H1 (cell line): ENCODE results near the gene SBK1. TPM values are rescaled to one million over a fixed set of nuclear protein-coding genes. Genes with fewer than 3 reads are reported as not detected.
A peak's percentile ranks its signal among the peaks of the same experiment; 100 is the strongest.

Experiments
- CTCF ChIA-PET: fragments of 300-600 bp; sonication (Branson Sonifier 250); formaldehyde crosslinking; loops from one replicate; lab custom pipeline; 2021; ENCODE audit not compliant: partially characterized antibody; lab: Charles Lee
- POLR2A ChIA-PET: fragments of 300-600 bp; sonication (Branson Sonifier 250); formaldehyde crosslinking; loops from one replicate; lab custom pipeline; 2021; ENCODE audit warnings: inconsistent platforms; ENCODE audit not compliant: partially characterized antibody; lab: Charles Lee
- DNase-seq, 2 experiments: peaks; one replicate each; pipeline versions ENCODE4 v3.0.0 to v3.0.0-alpha.2; 2010 to 2022; ENCODE audit warnings: low spot score in 2 of 2, low read depth in 1 of 2, mixed read lengths in 1 of 2
- FAIRE-seq: peaks from 2 replicates; lab custom pipeline; 2011; peaks lifted over from hg19 to GRCh38; lab: Jason Lieb, UNC
- H2AFZ ChIP-seq: 2 replicates; pipeline ENCODE4 v1.8.1; 2012; ENCODE audit warnings: low read length, inconsistent platforms
- H2AK5ac ChIP-seq: 2 replicates; pipeline ENCODE4 v1.6.1; 2013; ENCODE audit warnings: low read depth, low read length
- H2BK120ac ChIP-seq: replicated peaks from 2 replicates; pipeline ENCODE3; 2013; ENCODE audit warnings: low read depth, low read length, inconsistent platforms
- H2BK12ac ChIP-seq: 2 replicates; pipeline ENCODE4 v1.6.1; 2013; ENCODE audit warnings: low read depth, low read length
- H2BK15ac ChIP-seq: 2 replicates; pipeline ENCODE4 v1.6.1; 2013; ENCODE audit warnings: low read length
- H2BK20ac ChIP-seq: 2 replicates; pipeline ENCODE4 v1.6.1; 2013; ENCODE audit warnings: low read length
- H2BK5ac ChIP-seq: 2 replicates; pipeline ENCODE4 v1.6.1; 2013; ENCODE audit warnings: low read depth, low read length
- H3K14ac ChIP-seq: 2 replicates; pipeline ENCODE4 v1.6.1; 2013; ENCODE audit warnings: inconsistent platforms; ENCODE audit not compliant: insufficient read length
- H3K18ac ChIP-seq: 2 replicates; pipeline ENCODE4 v1.6.1; 2013; ENCODE audit warnings: low read length; ENCODE audit errors: extremely low read depth
- H3K23ac ChIP-seq: 2 replicates; pipeline ENCODE4 v1.6.1; 2013; ENCODE audit warnings: inconsistent platforms; ENCODE audit not compliant: insufficient read length
- H3K23me2 ChIP-seq: 2 replicates; pipeline ENCODE4 v1.6.1; 2013; ENCODE audit warnings: low read depth, low read length
- H3K27ac ChIP-seq: 2 replicates; pipeline ENCODE4 v1.6.1; 2011; ENCODE audit warnings: low read depth, low read length, inconsistent platforms
- H3K27me3 ChIP-seq, 4 experiments: replicated peaks in 1 of 4; 1 replicate in 1 of 4; 2 replicates in 3 of 4; pipeline versions ENCODE4 v1.6.1 to v1.8.1; 2011 to 2013; ENCODE audit warnings: low read length in 3 of 4, mild to moderate bottlenecking in 3 of 4, inconsistent platforms in 2 of 4, mixed read lengths in 2 of 4, moderate library complexity in 1 of 4; ENCODE audit not compliant: control insufficient read depth in 3 of 4, insufficient read depth in 3 of 4; ENCODE audit errors: extremely low read depth in 1 of 4
- H3K36me3 ChIP-seq, 4 experiments: 2 replicates each; pipeline versions ENCODE4 v1.6.1 to v1.8.1; 2011 to 2013; ENCODE audit warnings: mild to moderate bottlenecking in 4 of 4, low read length in 3 of 4, moderate library complexity in 2 of 4, control low read depth in 1 of 4, inconsistent platforms in 1 of 4; ENCODE audit not compliant: insufficient read depth in 4 of 4, control insufficient read depth in 2 of 4
- H3K4ac ChIP-seq: replicated peaks from 2 replicates; pipeline ENCODE3; 2013; ENCODE audit warnings: low read length, low read depth, mixed read lengths, inconsistent platforms; ENCODE audit not compliant: insufficient read length
- H3K4me1 ChIP-seq, 4 experiments: replicated peaks in 1 of 4; 1 replicate in 1 of 4; 2 replicates in 3 of 4; pipeline versions ENCODE4 v1.6.1 to v1.8.1; 2011 to 2013; ENCODE audit warnings: low read length in 3 of 4, inconsistent platforms in 2 of 4, mixed read lengths in 1 of 4; ENCODE audit not compliant: insufficient read depth in 4 of 4, control insufficient read depth in 3 of 4
- H3K4me2 ChIP-seq, 2 experiments: 2 replicates each; pipeline versions ENCODE4 v1.6.1 to v1.8.1; 2011 to 2013; ENCODE audit warnings: low read depth in 2 of 2, low read length in 2 of 2, control low read depth in 1 of 2, inconsistent platforms in 1 of 2, mild to moderate bottlenecking in 1 of 2; ENCODE audit not compliant: insufficient read depth in 1 of 2
- H3K4me3 ChIP-seq, 4 experiments: fragments of 200-600, 300-600 bp in 1 of 4; sonication (generic), shearing (Covaris generic), sonication (Bioruptor Twin) in 1 of 4; 2 replicates each; pipeline versions ENCODE4 v1.5.1 to v1.8.1; 2011 to 2016; ENCODE audit warnings: low read length in 4 of 4, low read depth in 3 of 4, control low read depth in 2 of 4, inconsistent platforms in 2 of 4, mild to moderate bottlenecking in 2 of 4, mixed read lengths in 1 of 4, moderate library complexity in 1 of 4; ENCODE audit not compliant: insufficient read depth in 2 of 4; ENCODE audit errors: extremely low read depth in 1 of 4
- H3K56ac ChIP-seq: replicated peaks from 2 replicates; pipeline ENCODE3; 2013; ENCODE audit warnings: low read depth, mild to moderate bottlenecking, mixed read lengths, low read length, inconsistent platforms; ENCODE audit not compliant: insufficient read length
- H3K79me1 ChIP-seq: 2 replicates; pipeline ENCODE4 v1.6.1; 2013; ENCODE audit warnings: low read depth, low read length, control low read depth
- H3K79me2 ChIP-seq, 2 experiments: 2 replicates each; pipeline versions ENCODE4 v1.6.1 to v1.8.1; 2012 to 2013; ENCODE audit warnings: low read length in 2 of 2, mild to moderate bottlenecking in 2 of 2, inconsistent platforms in 1 of 2; ENCODE audit not compliant: insufficient read depth in 2 of 2, control insufficient read depth in 1 of 2
- H3K9ac ChIP-seq, 4 experiments: replicated peaks in 1 of 4; 1 replicate in 1 of 4; 2 replicates in 3 of 4; pipeline versions ENCODE4 v1.6.1 to v1.8.1; 2011 to 2013; ENCODE audit warnings: low read depth in 3 of 4, low read length in 3 of 4, control low read depth in 2 of 4, mild to moderate bottlenecking in 2 of 4, moderate library complexity in 2 of 4, inconsistent platforms in 1 of 4; ENCODE audit errors: extremely low read depth in 1 of 4
- H3K9me3 ChIP-seq, 2 experiments: 2 replicates each; pipeline versions ENCODE4 v1.6.1 to v1.8.1; 2012 to 2013; ENCODE audit warnings: mild to moderate bottlenecking in 2 of 2, moderate library complexity in 2 of 2, control low read depth in 1 of 2, inconsistent platforms in 1 of 2, low read depth in 1 of 2, low read length in 1 of 2, mixed read lengths in 1 of 2; ENCODE audit not compliant: insufficient read depth in 2 of 2
- H4K20me1 ChIP-seq, 2 experiments: replicated peaks in 1 of 2; 2 replicates each; pipeline versions ENCODE3 to v1.8.1; 2011 to 2013; ENCODE audit warnings: inconsistent platforms in 2 of 2, low read length in 2 of 2, mild to moderate bottlenecking in 1 of 2; ENCODE audit not compliant: insufficient read depth in 2 of 2, control insufficient read depth in 1 of 2
- H4K5ac ChIP-seq: 2 replicates; pipeline ENCODE4 v1.6.1; 2013; ENCODE audit warnings: low read length, low read depth, mixed read lengths, inconsistent platforms; ENCODE audit not compliant: insufficient read length
- H4K8ac ChIP-seq: 2 replicates; pipeline ENCODE4 v1.8.0; 2013; ENCODE audit warnings: mild to moderate bottlenecking, moderate library complexity, low read length, inconsistent platforms; ENCODE audit not compliant: insufficient read depth; ENCODE audit errors: extremely low read depth
- H4K91ac ChIP-seq: replicated peaks from 2 replicates; pipeline ENCODE3; 2013; ENCODE audit warnings: low read length, mixed read lengths, inconsistent platforms; ENCODE audit not compliant: insufficient read length
- ASH2L ChIP-seq: fragments of 200-600, 300-600 bp; sonication (generic); IDR thresholded peaks from one replicate; pipeline ENCODE4 v1.7.1; 2017; ENCODE audit warnings: low read length
- PHF8 ChIP-seq: fragments of 200-600 bp; sonication (generic); conservative IDR thresholded peaks from 2 replicates; pipeline ENCODE4 v1.7.1; 2012; ENCODE audit warnings: low read depth, mild to moderate bottlenecking, inconsistent platforms, low read length, moderate library complexity
- RNF2 ChIP-seq: fragments of 200-900, 300-1000 bp; sonication (generic); IDR thresholded peaks from 2 replicates; pipeline ENCODE4 v1.7.1; 2016; ENCODE audit warnings: borderline replicate concordance, low read depth, mild to moderate bottlenecking, antibody characterized with exemption, low read length; ENCODE audit not compliant: poor library complexity, severe bottlenecking; ENCODE audit errors: missing control alignments
- RXRA ChIP-seq: IDR thresholded peaks from 2 replicates; pipeline ENCODE4 v1.6.1; 2011; ENCODE audit warnings: low read depth, mild to moderate bottlenecking, low read length, moderate library complexity; ENCODE audit not compliant: insufficient read depth
- TBP ChIP-seq: IDR thresholded peaks from 2 replicates; pipeline ENCODE4 v1.6.1; 2011; ENCODE audit warnings: low read depth, low read length, improper control_type of control experiment
- WGBS, 2 experiments: shearing (Covaris generic) in 1 of 2; methylation state at CpG; one replicate each; pipeline versions ENCODE4 v1.1.6 to v1.1.7; 2013 to 2015; ENCODE audit warnings: low lambda C conversion rate in 2 of 2, mixed read lengths in 2 of 2, inconsistent platforms in 1 of 2, low coverage in 1 of 2, missing lambda C conversion rate in 1 of 2; ENCODE audit not compliant: insufficient replicate concordance in 2 of 2, insufficient coverage in 1 of 2, insufficient read length in 1 of 2; ENCODE audit errors: extremely low coverage in 1 of 2, missing lambda C conversion rate in 1 of 2; 5-methylcytosine and 5-hydroxymethylcytosine counted together
- long read RNA-seq, 2 experiments: library from RNA in 1 of 2; library from capped mRNA in 1 of 2; stranded (forward); transcript quantifications; one replicate each; pipeline ENCODE4 v2.0.0, GENCODE V29; 2021; ENCODE audit warnings: inconsistent platforms in 1 of 2
- polyA minus RNA-seq, 3 experiments: library from RNA; depleted of rRNA, polyadenylated mRNA; stranded (reverse); fragments of >200 nt; gene quantifications; 1 replicate in 2 of 3; 2 replicates in 1 of 3; pipeline ENCODE4 v1.2.3, GENCODE V29; 2011
- polyA plus RNA-seq, 7 experiments: library from polyadenylated mRNA; depleted of rRNA in 3 of 7; stranded (reverse) in 5 of 7; unstranded in 2 of 7; fragments of >200 nt in 5 of 7; fragments of 200-250 nt in 2 of 7; gene quantifications; 1 replicate in 5 of 7; 2 replicates in 1 of 7; 4 replicates in 1 of 7; pipeline versions ENCODE4 v1.2.1 to v1.2.3, GENCODE V29; 2011 to 2013; ENCODE audit warnings: missing spikeins in 2 of 7, mixed read lengths in 2 of 7
- total RNA-seq: library from RNA; stranded (reverse); fragmentation: NEBNext Ultra II Directional; extraction: Animal tissue kit (Norgen Biotek cat#: 25700); gene quantifications from 2 replicates; pipeline ENCODE4 v1.2.1, GENCODE V29; 2021
- TF ChIP-seq, protein P1 (sequence below): IDR thresholded peaks from 2 replicates; pipeline ENCODE4 v1.6.1; 2012; ENCODE audit warnings: inconsistent platforms

SBK1 gene
- total RNA-seq: 73.9 and 77.4 TPM in 2 replicates
- 18.2 and 34.8 TPM in 2 replicates for polyA plus RNA-seq (2011; rRNA removed)
- polyA plus RNA-seq (2011; cell fraction: cytosol; rRNA removed): 16.7 TPM
- polyA plus RNA-seq (2011; cell fraction: nucleus; rRNA removed): 29.8 TPM
- polyA plus RNA-seq (2012, experiment 1 of 2): 46.9 to 62.0 TPM (median 59.1 TPM) in 4 replicates
- polyA plus RNA-seq (2012, experiment 2 of 2): 59.4 TPM
- 69.2 TPM for polyA plus RNA-seq (2013, experiment 1 of 2)
- polyA plus RNA-seq (2013, experiment 2 of 2): 68.1 TPM
- 9.3 and 12.5 TPM in 2 replicates for polyA minus RNA-seq (2011; rRNA and poly(A)+ RNA removed)
- 31.7 TPM for polyA minus RNA-seq (2011; cell fraction: cytosol; rRNA and poly(A)+ RNA removed)
- polyA minus RNA-seq (2011; cell fraction: nucleus; rRNA and poly(A)+ RNA removed): 16.6 TPM
- long read RNA-seq, experiment 1, full-length matches to known transcripts: 5 of 74 reads
- long read RNA-seq, experiment 1, partial matches to known transcripts: 2 of 74 reads
- long read RNA-seq, experiment 1, other reads (novel, unspliced or antisense): 67 of 74 reads
- long read RNA-seq, experiment 2, partial matches to known transcripts: 0 of 4 reads
- long read RNA-seq, experiment 2, other reads (novel, unspliced or antisense): 4 of 4 reads

DNA sequence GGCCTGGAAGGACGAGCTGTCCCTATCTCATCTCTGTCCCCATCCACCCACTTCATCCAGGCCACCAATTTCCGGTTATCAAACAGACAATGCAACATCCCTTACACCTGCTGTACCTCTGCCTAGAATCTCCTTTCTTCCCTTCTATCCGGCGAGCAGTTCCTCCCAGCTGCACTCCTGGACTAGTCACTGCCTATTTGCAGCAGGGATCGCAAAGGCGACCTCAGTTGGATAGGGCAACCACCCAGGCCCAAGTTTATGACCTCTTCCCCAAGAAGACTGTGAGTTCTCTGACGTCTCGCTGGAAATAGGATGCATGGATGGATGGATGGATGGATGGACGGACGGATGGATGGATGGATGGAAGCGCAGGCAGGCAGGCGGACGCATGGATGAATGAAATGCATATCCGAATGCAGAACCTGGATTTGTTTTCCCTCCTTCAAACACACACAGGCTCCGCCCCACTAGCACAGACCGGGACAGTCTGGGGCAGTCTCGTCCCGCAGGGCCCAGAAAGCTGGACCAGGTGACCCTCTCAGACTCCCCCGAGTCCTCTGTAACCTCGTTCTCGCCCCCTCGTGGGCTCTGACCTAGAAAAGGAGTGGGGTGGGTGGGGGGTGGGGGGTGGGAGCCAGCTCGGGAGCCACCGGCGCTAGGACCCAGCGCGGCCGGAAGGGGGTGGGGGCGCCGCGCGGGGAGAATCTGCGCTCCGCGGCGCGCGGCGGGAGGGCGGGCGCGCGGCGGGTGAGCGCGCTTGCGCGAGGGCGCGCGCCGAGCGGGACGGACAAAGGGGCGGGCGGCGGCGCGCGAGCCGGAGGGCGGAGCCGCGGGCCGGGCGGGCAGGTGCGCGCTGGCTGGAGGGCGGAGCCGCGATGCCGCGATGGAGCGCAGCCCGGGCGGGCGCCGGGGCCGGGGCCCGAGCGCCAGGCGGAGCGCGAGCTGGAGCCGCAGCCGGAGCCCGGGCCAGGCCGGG is at the start of gene SBK1:
Gene SBK1, plus strand, starts transcription at position 875 of the 976 bp plus-strand sequence. CDS start 24,867 bp downstream, outside the sequence.
- Histone ChIP-seq H3K14ac (no peak within 1 kb of the TSS), H3K4ac (peak within 1 kb of the TSS; percentile 75), H3K27ac (peak within 1 kb of the TSS; percentile 77), H2AK5ac (no peak within 1 kb of the TSS), H2BK15ac (no peak within 1 kb of the TSS), H4K91ac (peak within 1 kb of the TSS; percentile 91), H3K27me3 (no peaks in the 10 kb centered on the region), H3K79me2 (peaks cover 10 to 52% of the 10 kb centered on the region in 2 experiments), H2BK20ac (no peak within 1 kb of the TSS), H3K18ac (peak within 1 kb of the TSS; percentile 96), H3K23me2 (peaks cover 12% of the 10 kb centered on the region), H2BK5ac (peak within 1 kb of the TSS; percentile 79), H3K9ac (peak within 1 kb of the TSS; percentile 75 to 92 (median 84)), H3K9me3 (no peaks in the 10 kb centered on the region), H4K5ac (peak within 1 kb of the TSS; percentile 93), H3K4me2 (peak within 1 kb of the TSS; percentile 97 to 98), H3K4me1 (peaks cover 3 to 16% (median 9%) of the 10 kb centered on the region in 4 experiments), H2BK120ac (no peak within 1 kb of the TSS), H3K79me1 (peaks cover 29% of the 10 kb centered on the region), H4K8ac (peak within 1 kb of the TSS; percentile 95), H2BK12ac (peak within 1 kb of the TSS; percentile 60; the same call in 1 of the 2 replicates), H2AFZ (peak within 1 kb of the TSS; percentile 88; the same call in 1 of the 2 replicates), H3K4me3 (peak within 1 kb of the TSS; percentile 91 to 95 (median 94)), H3K23ac (no peak within 1 kb of the TSS), H4K20me1 (peaks cover 11 to 15% of the 10 kb centered on the region in 2 experiments), H3K36me3 (peaks cover 0 to 8% (median 2%) of the 10 kb centered on the region in 4 experiments; a peak in 2 of 8 replicates), H3K56ac (peak within 1 kb of the TSS; percentile 73)
- ChIA-PET CTCF (interaction anchor here (0.5 to 4.5 kb wide), 4 partner anchors 10 to 687 kb away, joined by 3 to 21 read pairs (median 10); no protein-coding TSS in a partner anchor), POLR2A (interaction anchor here (0.9 to 4.5 kb wide), 8 partner anchors 8 to 34 kb away, joined by 3 to 45 read pairs (median 6); no protein-coding TSS in a partner anchor)
- DNase-seq (peak in 1 of 2 experiments; percentile 83), FAIRE-seq (no peak)
- WGBS, 2 experiments: 3% methylated on average over 20 of the region's 88 CpGs; no CpG with 5 or more reads in 1 of the 2 experiments
- TF ChIP-seq PHF8 (peak; percentile 25; the same call in 1 of the 2 replicates), TBP (peak; percentile 56; the same call in 1 of the 2 replicates), RXRA (no peak), ASH2L (peak; percentile 51), RNF2 (no peak)
- TF ChIP-seq, protein P1, sequence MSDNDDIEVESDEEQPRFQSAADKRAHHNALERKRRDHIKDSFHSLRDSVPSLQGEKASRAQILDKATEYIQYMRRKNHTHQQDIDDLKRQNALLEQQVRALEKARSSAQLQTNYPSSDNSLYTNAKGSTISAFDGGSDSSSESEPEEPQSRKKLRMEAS: 0 out of 2 replicates have a peak, but pooled peaks have one; percentile 60
